K562 (cell line): ENCODE results near the gene GABARAPL2. TPM values are rescaled to one million over a fixed set of nuclear protein-coding genes. Genes with fewer than 3 reads are reported as not detected.

Experiments used
- ATAC-seq: fragments of 200-7000 bp; cut with Tn5 transposase; 3 replicates; pipeline ENCODE4 v1.9.1; 2020; ENCODE audit warnings: moderate library complexity
- BruUV-seq: library from RNA; stranded (reverse); fragments of 400-500 nt; replicated peaks from 2 replicates; lab custom pipeline; 2021; lab: Mats Ljungman, UMichigan
- CTCF ChIA-PET: fragments of 300-600 bp; formaldehyde crosslinking; extraction: SDS; loops from one replicate; lab custom pipeline; 2021; ENCODE audit warnings: low intra/inter-chr PET ratio; lab: Yijun Ruan, JAX
- POLR2A ChIA-PET: fragments of 300-600, 350-650 bp; sonication (Branson Sonifier 250); formaldehyde crosslinking; extraction: SDS; loops from one replicate; lab custom pipeline; 2021; ENCODE audit warnings: antibody characterized with exemption, inconsistent platforms; lab: Yijun Ruan, JAX
- DNase-seq, 4 experiments: peaks; one replicate each; pipeline versions ENCODE4 v3.0.0 to v3.0.0-alpha.2; 2011 to 2018; ENCODE audit warnings: low spot score in 3 of 4, mixed read lengths in 3 of 4; ENCODE audit errors: extremely low read depth in 1 of 4
- FAIRE-seq: peaks from 2 replicates; lab custom pipeline; 2011; peaks lifted over from hg19 to GRCh38; lab: Jason Lieb, UNC
- H2AFZ ChIP-seq: 2 replicates; pipeline ENCODE4 v1.6.0; 2011; ENCODE audit warnings: low read depth, low read length, control low read depth, inconsistent platforms
- H3K27ac ChIP-seq: fragments of 200-600 bp; 3 replicates; pipeline ENCODE4 v1.8.0; 2011; ENCODE audit warnings: low read depth, mild to moderate bottlenecking, control low read depth, inconsistent platforms, low read length, moderate library complexity, mixed read lengths; ENCODE audit errors: extremely low read depth
- H3K27me3 ChIP-seq, 2 experiments: fragments of 300-600 bp in 1 of 2; 2 replicates in 1 of 2; 3 replicates in 1 of 2; pipeline versions ENCODE4 v1.6.0 to v1.8.0; 2011; ENCODE audit warnings: inconsistent platforms in 2 of 2, low read length in 2 of 2, mild to moderate bottlenecking in 1 of 2, mixed read lengths in 1 of 2, moderate library complexity in 1 of 2; ENCODE audit not compliant: control insufficient read depth in 2 of 2, insufficient read depth in 2 of 2
- H3K36me3 ChIP-seq: fragments of 300-600 bp; 3 replicates; pipeline ENCODE4 v1.8.0; 2011; ENCODE audit warnings: mild to moderate bottlenecking, low read length, inconsistent platforms; ENCODE audit not compliant: control insufficient read depth, insufficient read depth
- H3K4me1 ChIP-seq, 2 experiments: fragments of 200-600 bp in 1 of 2; replicated peaks in 1 of 2; 2 replicates in 1 of 2; 3 replicates in 1 of 2; pipeline versions ENCODE4 v1.5.1 to v1.8.0; 2011; ENCODE audit warnings: inconsistent platforms in 2 of 2, low read length in 2 of 2, mild to moderate bottlenecking in 1 of 2, mixed read lengths in 1 of 2, moderate library complexity in 1 of 2; ENCODE audit not compliant: control insufficient read depth in 2 of 2, insufficient read depth in 2 of 2
- H3K4me2 ChIP-seq: 2 replicates; pipeline ENCODE4 v1.6.1; 2011; ENCODE audit warnings: low read length, control low read depth, inconsistent platforms, mixed read lengths; ENCODE audit not compliant: insufficient read depth
- H3K4me3 ChIP-seq: fragments of 200-600 bp; sonication (generic), shearing (Covaris generic); 2 replicates; pipeline ENCODE4 v1.5.1; 2016; ENCODE audit warnings: control low read depth, inconsistent platforms
- H3K79me2 ChIP-seq: fragments of 200-600 bp; 3 replicates; pipeline ENCODE4 v1.8.0; 2011; ENCODE audit warnings: low read length, inconsistent platforms; ENCODE audit not compliant: control insufficient read depth, insufficient read depth
- H3K9ac ChIP-seq, 2 experiments: 2 replicates each; pipeline versions ENCODE4 v1.6.0 to v1.6.1; 2011; ENCODE audit warnings: low read depth in 2 of 2, low read length in 2 of 2, control low read depth in 1 of 2, inconsistent platforms in 1 of 2, mild to moderate bottlenecking in 1 of 2, mixed read lengths in 1 of 2; ENCODE audit not compliant: insufficient read depth in 1 of 2
- H3K9me1 ChIP-seq: one replicate; pipeline ENCODE4 v1.6.0; 2011; ENCODE audit warnings: inconsistent platforms, mild to moderate bottlenecking, low read length, moderate library complexity; ENCODE audit not compliant: control insufficient read depth, insufficient read depth
- H3K9me3 ChIP-seq: replicated peaks from 2 replicates; pipeline ENCODE4 v1.5.1; 2011; ENCODE audit warnings: low read depth, low read length, inconsistent platforms; ENCODE audit not compliant: control insufficient read depth, insufficient read depth
- H4K20me1 ChIP-seq: replicated peaks from 2 replicates; pipeline ENCODE4 v1.6.1; 2011; ENCODE audit warnings: low read length, inconsistent platforms, mixed read lengths; ENCODE audit not compliant: control insufficient read depth, insufficient read depth
- ATF2 ChIP-seq: sonication (generic); formaldehyde crosslinking; IDR thresholded peaks from 2 replicates; pipeline ENCODE4 v1.8.1; 2022; ENCODE audit warnings: missing genetic modification reagents
- BRD4 ChIP-seq: fragments of 200-600 bp; sonication (generic); IDR thresholded peaks from 2 replicates; pipeline ENCODE4 v1.6.1; 2017; ENCODE audit warnings: inconsistent platforms
- CCAR2 ChIP-seq: fragments of 200-400 bp; formaldehyde crosslinking; IDR thresholded peaks from 2 replicates; pipeline ENCODE4 v1.6.1; 2017; ENCODE audit warnings: mild to moderate bottlenecking, low read depth, low read length
- EGR1 ChIP-seq: fragments of 450-650 bp; conservative IDR thresholded peaks from 2 replicates; pipeline ENCODE4 v1.6.1; 2017; ENCODE audit warnings: mild to moderate bottlenecking
- FOXP1 ChIP-seq: sonication (generic); formaldehyde crosslinking; IDR thresholded peaks from 2 replicates; pipeline ENCODE4 v1.8.0; 2022; ENCODE audit warnings: mild to moderate bottlenecking, missing genetic modification reagents
- HEY1 ChIP-seq: fragments of 250-450 bp; sonication (Bioruptor Pico); IDR thresholded peaks from 2 replicates; pipeline ENCODE4 v1.5.0; 2020; ENCODE audit warnings: mild to moderate bottlenecking, moderate library complexity, borderline replicate concordance
- HMGN3 ChIP-seq: IDR thresholded peaks from 2 replicates; pipeline ENCODE4 v1.6.1; 2011; ENCODE audit warnings: borderline replicate concordance, low read depth, mild to moderate bottlenecking, mixed read lengths, low read length; ENCODE audit not compliant: insufficient read length; ENCODE audit errors: extremely low read depth
- HNRNPLL ChIP-seq: fragments of 200-400 bp; formaldehyde crosslinking; IDR thresholded peaks from 2 replicates; pipeline ENCODE4 v1.6.1; 2017; ENCODE audit warnings: low read length, low read depth, mild to moderate bottlenecking; ENCODE audit not compliant: poor library complexity, severe bottlenecking
- ID3 ChIP-seq, 2 experiments: fragments of 250-450 bp in 1 of 2; fragments of 450-650 bp in 1 of 2; sonication (Bioruptor Pico) in 1 of 2; IDR thresholded peaks; 2 replicates each; pipeline versions ENCODE4 v1.6.1 to v1.8.0; 2016 to 2021; ENCODE audit warnings: mild to moderate bottlenecking in 2 of 2, moderate library complexity in 2 of 2, missing compliant biosample characterization in 1 of 2, missing genetic modification characterization in 1 of 2
- L3MBTL2 ChIP-seq: fragments of 450-650 bp; IDR thresholded peaks from 2 replicates; pipeline ENCODE4 v1.6.1; 2016; ENCODE audit warnings: mild to moderate bottlenecking, moderate library complexity
- MAFG ChIP-seq: fragments of 450-650 bp; conservative IDR thresholded peaks from 2 replicates; pipeline ENCODE4 v1.6.1; 2016; ENCODE audit warnings: missing genetic modification characterization, missing compliant biosample characterization
- MAFK ChIP-seq: IDR thresholded peaks from 2 replicates; pipeline ENCODE4 v1.6.1; 2011; ENCODE audit warnings: low read length, improper control_type of control experiment
- RBM15 ChIP-seq: fragments of 200-400 bp; formaldehyde crosslinking; IDR thresholded peaks from 2 replicates; pipeline ENCODE4 v1.6.1; 2018; ENCODE audit warnings: mild to moderate bottlenecking, low read length, moderate library complexity; ENCODE audit not compliant: insufficient read depth
- TEAD4 ChIP-seq, 2 experiments: sonication (generic) in 1 of 2; formaldehyde crosslinking in 1 of 2; IDR thresholded peaks; 2 replicates each; pipeline versions ENCODE4 v1.6.1 to v1.8.0; 2012 to 2022; ENCODE audit warnings: borderline replicate concordance in 1 of 2, inconsistent platforms in 1 of 2, low read length in 1 of 2, mild to moderate bottlenecking in 1 of 2, missing genetic modification reagents in 1 of 2
- ZNF41 ChIP-seq: fragments of 250-450 bp; sonication (Bioruptor Pico); conservative IDR thresholded peaks from 2 replicates; pipeline ENCODE4 v1.4.0; 2020; ENCODE audit warnings: mild to moderate bottlenecking
- WGBS: fragments of 100-300 bp; shearing (Covaris generic); methylation state at CpG from one replicate; pipeline ENCODE4 v1.1.6; 2016; ENCODE audit warnings: low coverage, mixed read lengths; ENCODE audit not compliant: insufficient coverage; ENCODE audit errors: missing lambda C conversion rate; 5-methylcytosine and 5-hydroxymethylcytosine counted together
- in situ Hi-C: fragments of 300-500 bp; cut with MboI; formaldehyde crosslinking; loops from 4 replicates; pipeline ENCODE4 v1.15.0; 2018; ENCODE audit warnings: inconsistent platforms, mixed read lengths
- intact Hi-C: fragments of 100-400 bp; cut with micrococcal nuclease; formaldehyde crosslinking; loops from 2 replicates; pipeline ENCODE4 v1.14.2; 2022
- polyA plus RNA-seq, 8 experiments: library from polyadenylated mRNA; depleted of rRNA in 4 of 8; stranded (reverse) in 5 of 8; unstranded in 3 of 8; fragments of >200 nt; fragmentation: Nextera tagmentation in 2 of 8; fragmentation: Illumina TruSeq in 1 of 8; extraction: Ambion mirVana in 2 of 8; extraction: Trizol in 1 of 8; gene quantifications; 2 replicates each; pipeline versions ENCODE4 v1.2.1 to v1.2.3, GENCODE V29; 2011 to 2014; ENCODE audit warnings: inconsistent platforms in 1 of 8, missing spikeins in 1 of 8
- total RNA-seq, 7 experiments: library from RNA; depleted of rRNA in 6 of 7; stranded (reverse); fragments of >200 nt in 6 of 7; fragmentation: Illumina TruSeq in 2 of 7; extraction: Trizol in 2 of 7; gene quantifications; 2 replicates each; pipeline versions ENCODE4 v1.2.1 to v1.2.3, GENCODE V29; 2011 to 2021; ENCODE audit warnings: low replicate concordance in 1 of 7

The GABARAPL2 gene
- total and polyA plus RNA-seq, 9 of the 15 experiments (the other 6 are each of a cell fraction or from before 2014, with no cell fraction given) = 42.1 to 288 (median 91.8) TPM

DNA sequence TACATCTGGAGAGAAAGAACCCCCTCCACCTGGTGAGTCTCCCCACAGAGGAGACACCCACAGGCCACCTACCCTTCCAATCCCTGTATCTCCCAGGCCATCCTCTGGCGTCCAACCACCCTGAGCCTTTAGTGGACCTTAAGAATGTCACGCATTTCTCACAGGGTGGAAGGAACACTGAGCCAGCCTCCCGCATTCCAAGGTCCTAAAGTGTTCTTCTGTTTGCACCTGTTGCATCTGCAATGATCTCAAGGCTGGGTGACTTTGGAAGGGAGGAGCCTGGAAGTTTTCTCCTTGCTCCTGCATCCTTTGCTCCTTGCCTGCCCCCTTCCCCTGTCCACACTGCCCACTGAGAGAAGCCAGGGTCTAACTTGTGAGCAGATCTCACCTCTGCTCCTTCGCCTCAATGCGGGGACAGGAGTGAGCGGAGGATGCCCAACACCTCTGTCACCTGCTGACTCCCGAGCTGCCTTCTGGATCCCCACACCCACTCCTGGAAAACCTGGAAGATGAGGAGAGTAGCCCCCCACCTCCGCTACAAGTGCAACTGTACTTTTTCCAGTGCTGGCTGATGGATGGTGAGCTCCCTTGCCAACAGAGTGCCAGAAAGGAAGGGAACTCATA lies 33.9 kb upstream of the GABARAPL2 start:
- in situ Hi-C loops = no loop called here
- no peak for TF ChIP-seq HEY1 (CRISPR knock-in tag)
- TF ChIP-seq MAFG = no peak
- TF ChIP-seq MAFK = no peak
- no peak for TF ChIP-seq FOXP1
- TF ChIP-seq L3MBTL2 = no peak
- no peak for TF ChIP-seq ID3 (CRISPR knock-in tag; IDR thresholded peaks at IDR 0.05)
- no peak for TF ChIP-seq ID3 (tag; IDR thresholded peaks at IDR 0.05)
- TF ChIP-seq BRD4 = no peak
- TF ChIP-seq CCAR2 = no peak
- no peak for TF ChIP-seq EGR1
- TF ChIP-seq ATF2 (CRISPR knock-in tag) = no peak
- TF ChIP-seq HNRNPLL = no peak
- TF ChIP-seq HMGN3 = no peak
- no peak for TF ChIP-seq TEAD4 (IDR thresholded peaks at IDR 0.05; ENCODE audit: low read length)
- TF ChIP-seq TEAD4 (CRISPR knock-in tag; IDR thresholded peaks at IDR 0.05; ENCODE audit: borderline replicate concordance) = no peak
- no peak for TF ChIP-seq RBM15
- TF ChIP-seq ZNF41 = no peak
- WGBS = 8% methylated on average over 8 of the region's 8 CpGs

More for the DNA sequence above, 33.9 kb upstream of the GABARAPL2 start:
- Histone ChIP-seq H3K4me1 (peaks cover 0 to 23% of the 10 kb centered on the region in 2 experiments; a peak in 1 of 5 replicates), H2AFZ (no peak overlapping the region), H3K36me3 (no peaks in the 10 kb centered on the region), H3K9ac (no peak overlapping the region), H3K4me3 (no peak overlapping the region), H3K79me2 (no peaks in the 10 kb centered on the region), H3K4me2 (no peak overlapping the region), H3K27ac (no peak overlapping the region), H3K27me3 (peaks cover 26 to 58% of the 10 kb centered on the region in 2 experiments), H3K9me3 (no peaks in the 10 kb centered on the region), H4K20me1 (peaks cover 4% of the 10 kb centered on the region; the same call in 1 of the 2 replicates), H3K9me1 (no peaks in the 10 kb centered on the region)
- no peak for ATAC-seq
- POLR2A ChIA-PET = interaction anchor here (1.0 to 5.1 kb wide), 7 partner anchors 10 to 90 kb away, joined by 3 to 27 read pairs (median 4); partner anchors contain the start of gene ADAT1
- BruUV-seq = no TSS peak
- DNase-seq = no peak
- CTCF ChIA-PET = no interaction called here
- intact Hi-C loops = no loop called here
- no peak for FAIRE-seq
